ENCODE measurements around the gene CYP2S1.

GRCh38 chr19:41230067-41230857 lies 37.2 kb downstream of the CYP2S1 start:
- TF ChIP-seq POLR2A (IDR thresholded peaks at IDR 0.05; ENCODE audit: low read length) (no peak), GATA1 (IDR thresholded peaks at IDR 0.05; ENCODE audit: low read depth, low read length) (no peak)

All from erythroblast (primary cell).